Measurements from ENCODE around the gene PDHX. TPM values are rescaled to one million over a fixed set of nuclear protein-coding genes. Genes with fewer than 3 reads are reported as not detected.

Gene PDHX
- total RNA-seq, 1 experiment from 2014 or later = 63.0 TPM

- intact Hi-C loops (cut with micrococcal nuclease; ENCODE audit: unreplicated experiment) = loop anchor here (10.0 kb wide), 1 partner anchor 244 kb away; no protein-coding TSS in a partner anchor
- H3K27ac ChIP-seq (ENCODE audit: low read length) = peak overlapping the region; percentile 71; the same call in 1 of the 2 replicates
- in situ Hi-C loops (cut with HindIII; ENCODE audit: low pct_unique_long_range_greater_than_20kb, low sequenced_read_pairs) = no loop called here
- ChIA-PET POLR2A (no interaction called here), CTCF (no interaction called here)
- ATAC-seq (no peak), DNase-seq (ENCODE audit: low read depth, low spot score) (no peak)
- H3K4me1 ChIP-seq (ENCODE audit: control insufficient read depth, insufficient read depth, low read length) = peaks cover 30% of the 10 kb centered on the region
- H3K36me3 ChIP-seq (ENCODE audit: control insufficient read depth, insufficient read depth, low read length) = peaks cover 2% of the 10 kb centered on the region; the same call in 1 of the 2 replicates
- no peaks in the 10 kb centered on the region for H3K9me3 ChIP-seq (ENCODE audit: control insufficient read depth, insufficient read depth, low read depth, low read length)
- no peaks in the 10 kb centered on the region for H3K27me3 ChIP-seq (ENCODE audit: control insufficient read depth, insufficient read depth, low read length)
- BruUV-seq (replicated peaks) = no TSS peak
- H3K4me3 ChIP-seq (ENCODE audit: low read depth in 2 of 2, low read length in 2 of 2) = no peak overlapping the region
- TF ChIP-seq POLR2AphosphoS5 (IDR thresholded peaks at IDR 0.05; ENCODE audit: low read depth, low read length) (no peak), TCF7L2 (IDR thresholded peaks at IDR 0.05; ENCODE audit: low read depth, low read length) (no peak), REST (IDR thresholded peaks at IDR 0.05; ENCODE audit: insufficient read depth in 1 of 2, low read depth in 2 of 2, low read length in 1 of 2) (no peak), CTCF (IDR thresholded peaks at IDR 0.05) (no peak), SIN3A (IDR thresholded peaks at IDR 0.05; ENCODE audit: borderline replicate concordance, insufficient read depth, low read depth, low read length) (no peak)
Measured at GRCh38 chr11:34990916-34991315, 74.5 kb downstream of the PDHX start.

GRCh38 chr11:34994854-34995253, 78.4 kb downstream of the PDHX start:
- ChIA-PET CTCF (no interaction called here), POLR2A (interaction anchor here (1.1 kb wide), 1 partner anchor 11 kb away, joined by 3 read pairs; no protein-coding TSS in a partner anchor)
- Histone ChIP-seq H3K36me3 (ENCODE audit: control insufficient read depth, insufficient read depth, low read length) (peaks cover 2% of the 10 kb centered on the region; the same call in 1 of the 2 replicates), H3K27me3 (ENCODE audit: control insufficient read depth, insufficient read depth, low read length) (no peaks in the 10 kb centered on the region), H3K27ac (ENCODE audit: low read length) (peak overlapping the region; percentile 91; the same call in 1 of the 2 replicates), H3K4me1 (ENCODE audit: control insufficient read depth, insufficient read depth, low read length) (peaks cover 19% of the 10 kb centered on the region), H3K4me3 (ENCODE audit: low read depth in 2 of 2, low read length in 2 of 2) (no peak overlapping the region), H3K9me3 (ENCODE audit: control insufficient read depth, insufficient read depth, low read depth, low read length) (no peaks in the 10 kb centered on the region)
- in situ Hi-C loops (cut with HindIII; ENCODE audit: low pct_unique_long_range_greater_than_20kb, low sequenced_read_pairs) (no loop called here), intact Hi-C loops (cut with micrococcal nuclease; ENCODE audit: unreplicated experiment) (loop anchor here (5.0 to 10.0 kb wide), 2 partner anchors 147 to 240 kb away; no protein-coding TSS in a partner anchor)
- DNase-seq (ENCODE audit: low read depth, low spot score) (no peak), ATAC-seq (no peak)
- TF ChIP-seq CTCF (IDR thresholded peaks at IDR 0.05) (no peak), TCF7L2 (IDR thresholded peaks at IDR 0.05; ENCODE audit: low read depth, low read length) (no peak), REST (IDR thresholded peaks at IDR 0.05; ENCODE audit: insufficient read depth in 1 of 2, low read depth in 2 of 2, low read length in 1 of 2) (no peak), SIN3A (IDR thresholded peaks at IDR 0.05; ENCODE audit: borderline replicate concordance, insufficient read depth, low read depth, low read length) (no peak), POLR2AphosphoS5 (IDR thresholded peaks at IDR 0.05; ENCODE audit: low read depth, low read length) (no peak)
- BruUV-seq (replicated peaks) = no TSS peak

Measured in Panc1 (cell line).